ENCODE results near the gene TMEM108.

DNA sequence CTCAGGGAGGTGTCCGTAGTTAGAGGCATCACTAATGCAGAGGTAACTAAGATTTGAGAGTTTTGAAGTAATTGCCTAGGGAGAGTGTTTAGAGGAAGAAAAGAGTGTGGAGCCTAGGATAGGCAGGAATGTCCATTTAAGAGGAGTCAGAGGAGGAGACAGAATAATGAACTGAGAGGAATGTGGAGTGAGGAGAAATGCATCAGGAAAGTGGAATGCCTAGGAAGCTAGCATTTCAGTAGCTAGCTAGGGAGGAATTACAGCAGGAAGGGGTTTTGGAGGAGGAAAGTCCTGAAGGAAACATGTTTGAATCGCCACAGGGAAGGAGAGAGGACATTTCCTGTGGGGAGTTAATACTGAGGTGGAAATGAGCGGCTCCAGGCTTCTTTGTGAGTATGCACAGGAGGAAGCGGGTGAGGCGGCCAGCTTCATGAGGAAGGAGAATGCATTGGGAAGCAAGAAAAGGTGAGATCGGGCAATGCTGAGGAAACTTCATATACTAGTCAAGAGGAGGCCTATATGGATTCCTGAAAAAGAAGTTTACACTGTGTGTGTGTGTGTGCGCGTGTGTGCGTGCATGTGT is 154.3 kb downstream of the TMEM108 start:
- TF ChIP-seq CTCF (IDR thresholded peaks at IDR 0.05) (no peak), POLR2A (IDR thresholded peaks at IDR 0.05) (no peak)
